Stimulated activated naive CD8-positive, alpha-beta T cell treated with anti-CD3 and anti-CD28 coated beads, Interleukin-15, Interleukin-2, amounts not matched to agents 100 U/mL and 50 U/mL, for 24 hours (primary cell): ENCODE results near the gene KRTAP5-2.

ENCODE experiments used
- ATAC-seq: fragments of 150-1000 bp; cut with Tn5 transposase; one replicate; pipeline ENCODE4 v1.10.0; 2021
- DNase-seq: peaks from one replicate; pipeline ENCODE4 v3.0.0; 2021

Gene KRTAP5-2

DNA sequence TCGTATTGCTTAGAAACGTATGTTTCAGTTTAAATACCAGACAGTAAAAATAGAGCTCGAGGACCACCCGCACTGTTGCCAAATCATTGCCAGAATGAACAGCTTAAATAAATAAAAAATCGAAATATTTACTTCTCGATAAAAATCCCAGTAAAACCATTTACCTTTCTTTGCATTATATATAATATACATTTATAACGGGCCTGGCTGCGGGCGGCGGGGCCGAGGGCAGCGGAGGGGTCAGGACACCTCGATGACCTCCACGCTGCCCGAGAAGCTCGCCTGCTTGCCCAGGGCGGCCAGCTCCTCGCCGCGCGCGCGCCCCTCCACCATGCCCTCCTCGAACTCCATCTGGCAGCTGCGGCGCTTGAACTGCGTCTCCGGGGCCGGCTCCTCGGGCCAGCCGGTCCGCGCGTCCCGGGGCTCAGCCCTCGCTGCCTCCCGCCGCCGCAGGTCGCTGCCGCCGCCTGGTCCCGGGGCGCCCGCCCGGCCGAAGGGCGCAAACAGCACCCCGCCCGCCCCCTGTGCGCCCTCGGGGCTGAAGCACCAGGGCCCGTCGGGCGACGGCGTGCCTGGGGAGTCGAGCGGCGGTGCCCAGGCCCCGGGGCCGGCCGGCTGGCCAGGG is 41.7 kb downstream of the KRTAP5-2 start:
- no peak for DNase-seq
- ATAC-seq, result no peak

DNA sequence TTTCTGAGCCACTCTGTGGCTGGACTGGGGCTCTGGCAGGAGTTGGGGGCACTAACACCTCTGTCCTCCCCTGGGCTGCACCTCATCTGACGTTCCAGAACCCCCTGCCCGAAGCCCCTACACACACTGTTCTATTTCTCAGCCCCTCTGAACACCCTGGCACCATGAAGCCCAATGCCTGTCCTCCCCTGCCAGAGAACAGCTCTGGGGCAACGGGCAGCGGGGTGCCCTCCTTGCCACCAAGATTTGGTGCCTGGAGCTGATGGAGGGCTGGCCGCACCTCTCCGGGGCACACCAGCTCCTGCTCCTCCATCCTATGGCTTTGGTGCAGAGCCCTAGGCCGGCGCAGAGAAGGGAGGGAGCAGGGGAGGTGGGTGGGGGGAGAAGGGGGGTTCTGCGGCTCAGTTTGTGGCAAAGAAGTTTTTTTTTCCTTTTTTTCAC is 42.4 kb downstream of the KRTAP5-2 start:
- DNase-seq (no peak), ATAC-seq (no peak)

DNA sequence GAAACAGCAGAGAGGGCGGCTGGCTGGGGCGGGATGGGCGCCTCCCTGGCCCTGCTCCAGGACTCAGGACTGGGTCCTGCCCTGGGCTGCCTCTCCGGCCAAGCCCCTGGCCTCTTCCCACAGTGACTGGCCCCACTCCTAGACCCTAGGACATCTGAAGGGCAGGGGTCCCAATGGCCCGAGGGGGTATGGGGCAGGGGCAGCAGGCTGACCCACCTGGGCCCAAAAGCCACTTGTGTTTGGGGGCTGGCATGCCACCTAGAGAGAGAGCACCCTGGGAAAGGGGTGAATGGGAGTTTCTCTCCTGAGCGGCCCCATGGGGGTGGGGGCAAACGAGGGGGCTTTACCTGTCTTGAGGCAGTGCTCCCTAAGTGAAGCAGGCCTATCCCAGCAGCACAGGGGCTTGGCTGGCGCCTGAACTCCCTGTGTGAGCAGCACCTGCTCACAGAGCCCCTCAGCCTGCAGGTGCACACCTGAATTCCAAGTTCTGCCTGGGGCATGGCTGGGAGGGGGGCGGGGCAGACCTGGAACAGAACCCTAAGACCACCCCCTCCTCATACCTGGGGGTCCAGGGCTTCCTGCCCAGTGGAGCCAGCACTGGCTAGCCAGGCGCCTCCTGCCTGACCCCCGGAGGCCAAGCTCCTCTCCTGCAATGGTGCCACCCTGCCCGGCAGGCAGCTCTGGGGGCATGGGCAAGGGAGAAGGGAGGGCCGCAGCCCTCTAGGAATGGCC is 42.9 kb downstream of the KRTAP5-2 start:
- DNase-seq (no peak), ATAC-seq (no peak)

DNA sequence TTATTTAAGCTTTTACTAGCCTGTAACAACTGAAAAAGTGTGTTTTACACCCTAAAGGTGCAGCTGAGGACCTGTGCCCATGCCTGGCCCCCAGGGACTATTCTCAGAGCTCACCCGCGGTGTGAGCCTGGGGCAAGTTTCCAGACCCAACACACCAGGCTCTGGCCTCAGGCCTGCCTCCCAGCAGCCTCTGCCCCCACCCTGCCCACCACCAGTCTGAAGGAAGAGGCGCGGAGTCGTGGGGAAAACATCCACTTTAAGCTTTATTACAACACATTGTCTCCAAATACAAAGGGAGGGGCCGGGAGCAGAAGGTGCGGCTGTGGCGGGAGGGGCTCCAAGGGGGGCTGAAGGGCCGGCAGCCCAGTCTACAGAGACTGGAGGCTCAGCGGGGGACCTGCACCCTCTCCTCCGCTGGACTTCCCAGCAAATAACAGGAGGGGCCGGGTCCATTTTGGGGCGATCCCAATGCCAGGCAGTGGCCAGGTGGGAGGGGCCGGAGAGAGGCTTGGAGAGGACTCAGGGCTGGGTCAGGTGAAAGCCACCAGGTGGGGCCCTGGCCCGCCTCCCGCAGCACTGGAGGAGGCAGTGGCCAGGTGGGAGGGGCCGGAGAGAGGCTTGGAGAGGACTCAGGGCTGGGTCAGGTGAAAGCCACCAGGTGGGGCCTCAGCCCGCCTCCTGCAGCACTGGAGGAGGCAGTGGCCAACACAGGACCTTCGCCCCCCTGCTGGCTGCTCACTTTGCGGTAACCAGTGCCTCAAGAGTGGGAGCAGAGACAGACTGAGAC is 44.1 kb downstream of the KRTAP5-2 start:
- no peak for DNase-seq
- ATAC-seq, result no peak

DNA sequence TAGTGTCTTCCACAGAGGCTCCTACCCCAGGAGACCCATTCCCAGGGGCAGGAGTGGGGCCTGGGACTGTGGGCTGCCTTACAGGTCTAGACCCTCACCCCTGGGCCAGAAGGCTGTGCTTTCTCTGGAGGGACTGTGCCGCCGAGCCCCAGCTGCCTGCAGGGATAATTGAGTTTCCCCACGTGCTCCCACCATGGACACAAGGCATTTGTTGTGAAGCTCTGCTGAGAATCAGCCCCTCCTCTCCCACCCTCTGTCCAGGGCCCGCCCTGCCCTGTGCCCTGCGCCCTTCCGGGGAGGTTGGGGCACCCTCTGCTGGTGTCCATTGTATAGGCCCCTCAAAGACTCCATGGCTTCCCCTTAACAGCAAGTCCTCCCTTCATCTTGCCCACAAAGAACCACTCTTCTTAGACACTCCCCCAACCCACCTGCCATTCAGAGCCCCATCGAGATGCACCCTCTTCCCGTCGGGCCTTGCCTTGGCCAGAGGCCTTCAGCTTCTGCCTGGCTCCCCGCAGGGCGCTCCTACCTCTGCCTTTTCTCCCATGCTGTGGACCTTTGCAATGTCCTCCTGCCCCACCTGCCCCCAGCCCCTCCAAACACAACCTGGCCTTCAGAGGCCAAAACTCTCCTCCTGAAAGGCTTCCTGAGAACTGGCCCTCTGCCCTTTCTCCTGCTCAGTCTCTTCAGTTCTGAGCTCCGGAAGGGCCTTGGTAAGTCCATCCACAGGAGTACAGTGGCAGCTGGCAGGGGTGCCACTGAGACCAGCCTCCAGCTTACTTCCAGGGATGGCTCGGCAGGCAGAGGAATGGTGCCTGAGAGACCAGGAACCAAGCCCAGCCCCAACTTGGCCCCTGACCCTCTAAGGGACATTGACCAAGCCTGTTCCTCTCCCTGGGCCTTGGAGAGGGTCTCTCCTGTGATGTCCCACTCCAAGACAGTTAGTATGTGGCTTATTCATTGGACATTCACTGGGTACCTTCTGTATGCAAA is 48.5 kb downstream of the KRTAP5-2 start:
- ATAC-seq (no peak), DNase-seq (no peak)

DNA sequence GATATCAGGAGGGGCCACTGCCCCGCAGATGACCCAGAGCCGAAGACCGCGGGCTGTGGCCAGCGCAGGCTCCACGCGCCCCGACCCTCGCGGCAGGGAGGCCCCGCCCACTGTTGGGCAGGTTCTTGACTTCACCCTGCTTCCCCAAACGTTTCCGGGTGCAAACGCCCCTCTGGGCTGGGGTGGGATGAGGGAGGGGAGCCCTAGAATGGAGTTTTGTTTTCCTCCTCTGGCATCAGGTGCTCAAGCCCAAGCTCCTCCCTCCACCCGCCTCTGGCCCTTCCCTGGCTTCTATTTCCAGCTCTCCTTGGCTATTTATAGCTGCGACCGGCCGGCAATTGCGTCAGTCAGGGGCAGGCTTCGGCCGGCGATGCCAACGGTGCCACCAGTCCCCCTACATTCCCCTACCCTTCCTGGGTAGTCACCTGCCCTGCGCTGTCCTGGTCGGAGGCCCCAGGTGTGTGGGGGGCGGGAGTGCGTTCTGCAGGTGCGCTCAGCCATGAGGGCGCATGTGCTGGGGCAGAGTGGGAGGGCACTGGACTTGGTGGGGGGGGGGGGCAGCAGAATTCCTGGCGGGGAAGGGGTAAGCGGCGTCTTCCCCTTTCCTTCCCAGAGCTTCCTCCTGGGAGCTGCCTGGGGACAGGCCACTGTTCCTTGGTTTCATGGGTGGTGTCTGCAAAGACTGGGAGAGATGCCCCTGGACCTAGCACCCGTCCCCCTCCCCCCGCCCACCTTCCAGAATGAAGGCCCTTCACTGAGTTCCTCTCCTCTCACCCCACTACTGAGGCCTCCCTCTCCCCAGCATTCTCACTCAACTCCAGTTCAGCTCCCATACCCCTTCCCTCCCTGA is 49.6 kb downstream of the KRTAP5-2 start:
- no peak for ATAC-seq
- DNase-seq, result no peak

DNA sequence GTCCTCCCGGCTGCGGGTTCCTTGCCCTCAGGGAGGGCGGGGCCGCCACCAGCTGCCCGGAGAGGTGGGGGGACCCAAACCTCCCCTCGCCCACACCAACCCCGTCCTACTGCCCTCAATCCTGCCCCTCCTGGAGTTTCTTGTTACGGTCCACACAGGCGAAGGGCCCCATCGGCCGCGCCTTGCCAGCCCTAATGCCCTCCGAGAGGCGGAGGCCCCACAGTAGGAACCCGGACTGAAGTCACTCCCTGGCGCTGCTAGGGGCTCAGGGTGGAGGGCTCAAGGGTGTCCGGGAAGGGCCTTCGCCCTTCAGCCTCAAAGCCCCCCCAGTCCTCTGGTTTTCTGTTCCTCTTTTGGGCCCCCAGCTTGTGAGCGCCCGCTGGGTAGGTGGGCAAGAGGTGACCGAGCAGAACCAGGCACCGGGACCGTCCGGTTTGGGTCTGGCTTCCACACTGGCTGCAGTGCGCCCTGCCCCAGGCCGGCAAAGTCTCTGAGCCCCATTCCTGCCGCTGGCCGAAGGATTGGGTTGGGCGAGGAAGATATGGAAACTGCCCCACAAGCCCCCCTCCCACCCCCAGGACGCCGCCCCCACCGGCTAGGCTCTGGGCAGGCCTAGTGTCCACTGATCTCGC is 50.5 kb downstream of the KRTAP5-2 start:
- no peak for ATAC-seq
- DNase-seq, result no peak
